ENCODE measurements around the gene GABPA. TPM values are rescaled to one million over a fixed set of nuclear protein-coding genes. Genes with fewer than 3 reads are reported as not detected.
"Not testable (repeated sequence)": the region's sequence is repeated elsewhere in the genome, so short reads cannot be mapped to it uniquely, and the experiment has no call there.

Gene GABPA
- total RNA-seq, 4 donors from 2014 or later: 11.3 to 24.8 (median 21.7) TPM

DNA sequence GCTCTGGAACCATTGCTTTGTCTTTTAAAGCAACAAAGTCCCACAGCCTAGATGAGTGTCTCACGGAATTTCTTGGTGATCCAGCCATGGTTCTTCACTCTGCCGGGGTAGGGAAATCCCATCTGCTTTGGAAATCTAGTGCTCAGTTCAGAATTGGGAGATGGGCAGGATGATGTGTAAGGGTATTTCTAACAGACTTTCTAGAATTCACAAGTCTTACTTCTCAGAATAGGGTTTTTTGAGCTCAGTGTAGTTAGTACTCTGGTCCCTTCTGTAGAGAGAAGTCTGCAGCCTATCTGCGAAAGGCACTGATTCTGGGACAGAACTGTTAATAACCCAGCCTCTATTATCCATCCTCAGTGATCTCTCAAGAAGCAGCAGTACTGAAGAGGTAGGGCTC is 25.3 kb downstream of the GABPA start:
- Histone ChIP-seq H3K9me3 (no peaks in the 10 kb centered on the region), H3K27ac (no peak overlapping the region), H3K4me3 (no peak overlapping the region), H3K27me3 (no peaks in the 10 kb centered on the region), H3K4me1 (no peaks in the 10 kb centered on the region), H3K36me3 (peaks cover 0 to 48% (median 0%) of the 10 kb centered on the region in 3 donors)
- TF ChIP-seq POLR2A (IDR thresholded peaks at IDR 0.05): no peak
- TF ChIP-seq, protein P1, sequence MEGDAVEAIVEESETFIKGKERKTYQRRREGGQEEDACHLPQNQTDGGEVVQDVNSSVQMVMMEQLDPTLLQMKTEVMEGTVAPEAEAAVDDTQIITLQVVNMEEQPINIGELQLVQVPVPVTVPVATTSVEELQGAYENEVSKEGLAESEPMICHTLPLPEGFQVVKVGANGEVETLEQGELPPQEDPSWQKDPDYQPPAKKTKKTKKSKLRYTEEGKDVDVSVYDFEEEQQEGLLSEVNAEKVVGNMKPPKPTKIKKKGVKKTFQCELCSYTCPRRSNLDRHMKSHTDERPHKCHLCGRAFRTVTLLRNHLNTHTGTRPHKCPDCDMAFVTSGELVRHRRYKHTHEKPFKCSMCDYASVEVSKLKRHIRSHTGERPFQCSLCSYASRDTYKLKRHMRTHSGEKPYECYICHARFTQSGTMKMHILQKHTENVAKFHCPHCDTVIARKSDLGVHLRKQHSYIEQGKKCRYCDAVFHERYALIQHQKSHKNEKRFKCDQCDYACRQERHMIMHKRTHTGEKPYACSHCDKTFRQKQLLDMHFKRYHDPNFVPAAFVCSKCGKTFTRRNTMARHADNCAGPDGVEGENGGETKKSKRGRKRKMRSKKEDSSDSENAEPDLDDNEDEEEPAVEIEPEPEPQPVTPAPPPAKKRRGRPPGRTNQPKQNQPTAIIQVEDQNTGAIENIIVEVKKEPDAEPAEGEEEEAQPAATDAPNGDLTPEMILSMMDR (IDR thresholded peaks at IDR 0.05): no peak
- no peak for DNase-seq

DNA sequence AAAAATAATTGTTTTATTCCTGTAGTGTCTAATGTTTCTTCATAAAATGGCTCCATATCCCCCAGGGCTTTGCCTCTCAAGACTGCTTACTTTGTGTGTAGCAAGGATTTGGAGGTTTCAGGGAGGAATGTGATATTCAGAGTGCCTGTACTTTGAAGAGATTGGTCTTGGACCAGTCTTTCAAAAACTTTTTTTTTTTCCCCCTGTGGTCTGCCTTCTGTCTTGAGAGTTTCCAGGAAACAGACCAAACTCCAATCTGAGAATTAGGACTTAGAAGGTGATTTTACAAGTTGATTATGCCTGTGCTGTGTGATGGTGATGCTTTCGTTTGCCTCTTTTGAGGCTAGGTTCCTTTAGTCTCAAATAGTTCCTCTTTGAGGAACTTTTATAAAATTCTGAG is 25.9 kb downstream of the GABPA start:
- TF ChIP-seq POLR2A (IDR thresholded peaks at IDR 0.05): no peak
- TF ChIP-seq, protein P1 (IDR thresholded peaks at IDR 0.05): no peak
- no peaks in the 10 kb centered on the region for H3K4me1 ChIP-seq
- H3K36me3 ChIP-seq: peaks cover 0 to 55% (median 0%) of the 10 kb centered on the region in 3 donors
- H3K27me3 ChIP-seq: no peaks in the 10 kb centered on the region
- no peak overlapping the region for H3K27ac ChIP-seq
- no peak overlapping the region for H3K4me3 ChIP-seq
- DNase-seq: no peak
- no peaks in the 10 kb centered on the region for H3K9me3 ChIP-seq

DNA sequence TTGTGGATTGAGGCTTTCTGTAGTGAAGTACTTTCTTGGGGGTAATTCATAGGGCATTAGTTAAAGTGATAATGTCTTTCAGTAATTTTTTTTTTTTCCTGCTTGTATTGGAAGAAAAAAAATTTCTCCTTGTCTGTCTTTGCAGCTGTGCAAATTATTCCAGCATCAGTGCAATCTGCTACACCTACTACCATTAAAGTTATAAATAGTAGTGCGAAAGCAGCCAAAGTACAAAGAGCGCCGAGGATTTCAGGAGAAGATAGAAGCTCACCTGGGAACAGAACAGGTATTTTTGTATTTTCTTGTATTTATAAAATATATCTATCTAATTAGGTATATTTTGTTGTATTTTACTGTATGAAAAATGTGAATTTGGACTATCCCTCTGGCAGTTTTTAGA is 29.3 kb downstream of the GABPA start:
- TF ChIP-seq POLR2A (IDR thresholded peaks at IDR 0.05): no peak
- TF ChIP-seq, protein P1 (IDR thresholded peaks at IDR 0.05): no peak
- no peak overlapping the region for H3K4me3 ChIP-seq
- DNase-seq: no peak
- H3K27me3 ChIP-seq: no peaks in the 10 kb centered on the region
- peaks cover 0 to 45% (median 0%) of the 10 kb centered on the region in 3 donors for H3K36me3 ChIP-seq
- H3K4me1 ChIP-seq: no peaks in the 10 kb centered on the region
- no peak overlapping the region for H3K27ac ChIP-seq
- H3K9me3 ChIP-seq: no peaks in the 10 kb centered on the region

DNA sequence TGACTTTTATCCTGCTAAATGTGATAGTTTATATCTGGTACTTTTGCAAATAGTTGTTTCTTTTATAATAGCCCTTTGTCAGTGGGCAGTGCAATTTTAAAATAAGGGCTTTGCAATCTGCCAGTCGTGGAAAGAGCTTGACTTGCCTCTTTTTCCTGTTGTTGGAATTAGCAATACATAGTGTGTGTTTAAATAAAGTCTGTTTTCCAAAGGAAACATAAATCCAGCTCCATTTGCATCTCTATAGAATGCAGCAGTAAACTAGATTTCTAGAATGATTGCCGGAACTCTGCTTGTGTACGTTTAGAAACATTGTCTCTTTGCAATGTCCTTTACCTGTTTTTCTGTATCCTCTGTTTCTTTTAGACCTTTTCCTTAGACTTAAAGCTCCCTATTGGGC is 33.1 kb downstream of the GABPA start:
- no peak for DNase-seq
- H3K9me3 ChIP-seq: no peaks in the 10 kb centered on the region
- no peak for TF ChIP-seq POLR2A (IDR thresholded peaks at IDR 0.05)
- TF ChIP-seq, protein P1 (IDR thresholded peaks at IDR 0.05): no peak
- H3K4me3 ChIP-seq: no peak overlapping the region
- H3K36me3 ChIP-seq: peaks cover 0 to 27% (median 0%) of the 10 kb centered on the region in 3 donors
- no peaks in the 10 kb centered on the region for H3K4me1 ChIP-seq
- no peak overlapping the region for H3K27ac ChIP-seq
- no peaks in the 10 kb centered on the region for H3K27me3 ChIP-seq

DNA sequence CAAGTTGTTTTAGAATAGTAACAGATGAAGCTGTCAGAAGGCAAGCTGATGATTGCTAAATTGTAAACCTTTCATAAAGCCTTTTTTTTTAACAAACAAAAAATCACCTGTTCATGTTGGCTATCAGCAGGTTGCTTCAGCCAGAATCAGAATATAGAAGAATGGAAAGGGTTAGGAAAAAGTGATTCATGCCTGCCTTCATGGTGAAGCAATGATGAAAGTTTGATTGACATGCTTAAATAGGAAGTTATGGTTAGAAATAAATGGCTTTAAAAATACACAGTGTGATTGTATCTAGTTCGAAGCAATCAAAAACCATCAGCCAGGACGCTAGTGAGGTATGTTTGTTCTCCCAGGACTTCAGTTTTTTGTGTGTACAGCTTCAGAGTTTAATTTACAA is 37.9 kb downstream of the GABPA start:
- DNase-seq: no peak
- TF ChIP-seq, protein P1 (IDR thresholded peaks at IDR 0.05): no peak
- TF ChIP-seq POLR2A (IDR thresholded peaks at IDR 0.05): no peak
- no peak overlapping the region for H3K4me3 ChIP-seq
- peaks cover 0 to 9% (median 0%) of the 10 kb centered on the region in 3 donors for H3K36me3 ChIP-seq
- H3K9me3 ChIP-seq: no peaks in the 10 kb centered on the region
- H3K27ac ChIP-seq: no peak overlapping the region
- no peaks in the 10 kb centered on the region for H3K27me3 ChIP-seq
- H3K4me1 ChIP-seq: no peaks in the 10 kb centered on the region

DNA sequence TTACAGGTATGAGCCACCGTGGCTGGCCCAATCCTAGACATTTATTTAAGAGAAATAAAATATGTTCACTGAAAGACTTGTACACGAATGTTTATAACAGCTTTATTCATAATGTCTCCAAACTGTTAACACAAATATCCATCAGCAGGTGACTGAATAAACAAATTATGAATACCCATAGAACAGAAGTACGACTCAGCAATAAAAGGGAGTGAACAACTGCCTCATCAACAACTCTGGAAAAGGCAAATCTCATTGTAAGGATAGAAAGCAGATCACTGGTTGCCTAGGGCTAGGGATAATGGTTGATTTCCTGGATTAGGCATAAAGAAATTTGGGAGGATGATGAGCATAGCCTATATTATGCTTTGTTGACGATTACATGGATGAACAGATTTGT is 41.7 kb downstream of the GABPA start:
- TF ChIP-seq, protein P1 (IDR thresholded peaks at IDR 0.05): no peak
- TF ChIP-seq POLR2A (IDR thresholded peaks at IDR 0.05): no peak
- H3K4me3 ChIP-seq: no peak overlapping the region
- no peak for DNase-seq

DNA sequence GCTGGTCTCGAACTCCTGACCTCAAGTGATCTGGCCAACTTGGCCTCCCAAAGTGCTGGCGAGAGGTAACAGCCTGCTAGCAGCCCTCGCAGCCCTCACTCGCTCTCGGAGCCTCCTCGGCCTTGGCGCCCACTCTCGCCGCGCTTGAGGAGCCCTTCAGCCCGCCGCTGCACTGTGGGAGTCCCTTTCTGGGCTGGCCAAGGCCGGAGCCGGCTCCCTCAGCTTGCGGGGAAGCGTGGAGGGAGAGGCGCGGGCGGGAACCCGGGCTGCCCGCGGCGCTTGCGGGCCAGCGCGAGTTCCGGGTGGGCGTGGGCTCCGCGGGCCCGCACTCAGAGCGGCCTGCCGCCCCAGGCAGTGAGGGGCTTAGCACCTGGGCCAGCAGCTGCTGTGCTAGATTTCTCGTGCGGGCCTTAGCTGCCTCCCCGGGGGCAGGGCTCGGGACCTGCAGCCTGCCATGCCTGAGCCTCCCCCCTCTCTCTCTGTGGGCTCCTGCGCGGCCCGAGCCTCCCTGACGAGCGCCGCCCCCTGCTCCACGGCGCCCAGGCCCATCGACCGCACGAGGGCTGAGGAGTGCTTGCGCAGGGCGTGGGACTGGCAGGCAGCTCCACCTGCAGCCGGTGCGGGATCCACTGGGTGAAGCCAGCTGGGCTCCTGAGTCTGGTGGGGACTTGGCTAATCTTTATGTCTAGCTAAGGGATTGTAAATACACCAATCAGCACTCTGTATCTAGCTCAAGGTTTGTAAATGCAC is 43.5 kb downstream of the GABPA start:
- H3K36me3 ChIP-seq, H3K4me3 ChIP-seq: not testable (repeated sequence)

More for the DNA sequence above, 41.7 kb downstream of the GABPA start:
- no peaks in the 10 kb centered on the region for H3K27me3 ChIP-seq
- H3K4me1 ChIP-seq: no peaks in the 10 kb centered on the region
- H3K27ac ChIP-seq: no peak overlapping the region
- no peaks in the 10 kb centered on the region for H3K36me3 ChIP-seq
- no peaks in the 10 kb centered on the region for H3K9me3 ChIP-seq

More for the DNA sequence above, 43.5 kb downstream of the GABPA start:
- not testable (repeated sequence) for H3K27ac ChIP-seq, DNase-seq, H3K4me1 ChIP-seq, H3K27me3 ChIP-seq, H3K9me3 ChIP-seq
